Measurements from ENCODE around the gene HIF1AN. TPM values are rescaled to one million over a fixed set of nuclear protein-coding genes. Genes with fewer than 3 reads are reported as not detected.
"Not testable (repeated sequence)": the region's sequence is repeated elsewhere in the genome, so short reads cannot be mapped to it uniquely, and the experiment has no call there.

The HIF1AN gene
- total RNA-seq, 2 experiments from 2014 or later: 39.0 to 42.1 TPM

GRCh38 chr10:100568912-100569311 is 33.2 kb downstream of the HIF1AN start:
- no peaks in the 10 kb centered on the region for H3K4me1 Mint-ChIP-seq
- H3K9me3 Mint-ChIP-seq: no peaks in the 10 kb centered on the region
- no peak overlapping the region for H3K27ac Mint-ChIP-seq
- no peak for DNase-seq
- no peak overlapping the region for H3K4me3 Mint-ChIP-seq
- peaks cover 32% of the 10 kb centered on the region for H3K27me3 Mint-ChIP-seq
- no peaks in the 10 kb centered on the region for H3K36me3 Mint-ChIP-seq

GRCh38 chr10:100569687-100570481 is 34.1 kb downstream of the HIF1AN start:
- H3K27ac Mint-ChIP-seq: no peak overlapping the region
- DNase-seq: no peak
- H3K4me1 Mint-ChIP-seq: no peaks in the 10 kb centered on the region
- no peaks in the 10 kb centered on the region for H3K9me3 Mint-ChIP-seq
- no peaks in the 10 kb centered on the region for H3K36me3 Mint-ChIP-seq
- H3K27me3 Mint-ChIP-seq: peaks cover 22% of the 10 kb centered on the region
- H3K4me3 Mint-ChIP-seq: no peak overlapping the region

DNA sequence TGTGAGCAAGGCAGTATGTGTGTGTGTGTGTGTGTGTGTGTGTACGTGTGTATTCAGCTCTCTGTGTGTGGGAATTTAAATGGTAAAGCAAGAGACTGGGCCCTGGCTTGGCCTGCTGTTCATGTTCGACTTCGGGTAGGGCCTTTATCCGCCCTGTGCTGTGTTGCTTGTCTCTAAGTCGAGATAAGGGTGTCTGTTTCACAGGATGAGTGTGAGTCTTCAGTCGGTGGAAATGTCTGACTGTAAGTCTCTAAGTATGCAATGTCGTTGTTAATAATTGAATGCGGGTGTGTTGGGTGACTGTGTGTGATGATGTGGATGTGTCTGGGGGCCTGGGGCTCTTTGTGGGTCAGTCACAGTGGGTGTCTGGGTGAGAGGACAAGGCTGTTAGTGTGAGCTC is 34.8 kb downstream of the HIF1AN start:
- DNase-seq: no peak
- Mint-ChIP-seq H3K4me1 (no peaks in the 10 kb centered on the region), H3K36me3 (no peaks in the 10 kb centered on the region), H3K9me3 (no peaks in the 10 kb centered on the region), H3K4me3 (no peak overlapping the region), H3K27me3 (peaks cover 19% of the 10 kb centered on the region), H3K27ac (no peak overlapping the region)

DNA sequence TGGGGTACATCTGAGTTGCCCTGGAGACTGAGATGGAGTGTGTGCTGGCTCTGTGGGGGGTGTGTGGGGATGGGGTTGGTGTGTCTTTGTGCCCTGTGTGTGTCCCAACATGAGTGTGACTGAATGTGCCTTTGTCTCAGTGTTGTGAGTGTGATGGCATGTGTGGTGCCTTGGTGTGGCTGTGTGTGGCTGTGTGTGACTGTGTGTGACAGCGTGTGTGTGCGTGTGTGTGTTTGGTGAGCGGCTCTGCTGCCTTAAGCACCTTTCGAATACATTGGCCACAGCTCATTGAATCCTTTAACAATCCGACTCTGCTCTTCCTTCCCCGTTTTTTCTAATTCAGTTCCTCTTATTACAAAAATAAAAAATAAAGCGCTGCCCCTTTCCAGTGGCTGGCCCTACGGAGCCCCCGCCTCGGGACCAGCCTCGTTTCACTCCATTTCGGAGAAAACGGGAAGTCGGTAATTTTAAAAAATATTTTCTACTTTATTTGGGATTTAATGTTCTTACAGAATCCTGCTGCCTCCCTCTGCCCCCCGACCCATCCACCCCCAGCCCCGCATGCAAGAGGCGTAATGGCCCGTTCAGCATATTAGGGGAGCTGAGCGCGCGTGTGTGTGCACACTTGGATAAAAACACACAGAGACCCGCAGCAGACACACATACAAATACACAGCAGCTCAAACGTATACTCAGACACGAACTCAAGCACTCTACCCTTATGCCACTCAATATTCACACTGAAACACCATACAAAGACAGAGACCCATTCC is 35.5 kb downstream of the HIF1AN start:
- no peaks in the 10 kb centered on the region for H3K9me3 Mint-ChIP-seq
- peaks cover 18% of the 10 kb centered on the region for H3K27me3 Mint-ChIP-seq
- H3K4me3 Mint-ChIP-seq: no peak overlapping the region
- no peak overlapping the region for H3K27ac Mint-ChIP-seq
- H3K4me1 Mint-ChIP-seq: no peaks in the 10 kb centered on the region
- no peak for DNase-seq
- no peaks in the 10 kb centered on the region for H3K36me3 Mint-ChIP-seq

- not testable (repeated sequence) for H3K27ac Mint-ChIP-seq, H3K9me3 Mint-ChIP-seq, H3K4me1 Mint-ChIP-seq, DNase-seq, H3K36me3 Mint-ChIP-seq, H3K4me3 Mint-ChIP-seq
- peaks cover 20% of the 10 kb centered on the region for H3K27me3 Mint-ChIP-seq
Observed at GRCh38 chr10:100575146-100575545, 39.4 kb downstream of the HIF1AN start.

GRCh38 chr10:100575585-100576281 is 40.0 kb downstream of the HIF1AN start:
- Mint-ChIP-seq H3K4me3 (no peak overlapping the region), H3K4me1 (no peaks in the 10 kb centered on the region), H3K27me3 (peaks cover 20% of the 10 kb centered on the region), H3K36me3 (no peaks in the 10 kb centered on the region), H3K9me3 (no peaks in the 10 kb centered on the region), H3K27ac (no peak overlapping the region)
- no peak for DNase-seq

DNA sequence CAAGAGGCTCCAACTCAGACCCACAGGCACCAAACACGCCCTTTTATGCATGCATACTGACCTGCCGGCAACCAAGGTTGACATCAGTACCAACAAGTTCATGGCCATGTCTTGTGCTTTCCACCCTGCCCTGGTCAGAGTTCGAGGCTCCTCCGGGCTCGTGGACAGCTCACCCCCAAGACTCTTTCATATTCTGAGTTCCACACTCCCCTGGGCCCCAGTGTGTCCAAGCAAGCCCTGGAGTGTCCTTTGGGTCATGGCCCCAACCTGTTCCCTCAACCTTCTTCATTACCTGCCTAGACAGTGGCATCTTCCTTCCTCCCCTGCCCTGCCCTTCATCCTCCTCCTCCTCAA is 40.5 kb downstream of the HIF1AN start:
- no peaks in the 10 kb centered on the region for H3K4me1 Mint-ChIP-seq
- no peak overlapping the region for H3K4me3 Mint-ChIP-seq
- no peaks in the 10 kb centered on the region for H3K9me3 Mint-ChIP-seq
- no peak for DNase-seq
- peaks cover 20% of the 10 kb centered on the region for H3K27me3 Mint-ChIP-seq
- no peak overlapping the region for H3K27ac Mint-ChIP-seq
- H3K36me3 Mint-ChIP-seq: no peaks in the 10 kb centered on the region

GRCh38 chr10:100579261-100580090 is 43.7 kb downstream of the HIF1AN start:
- DNase-seq: no peak
- H3K27ac Mint-ChIP-seq: no peak overlapping the region
- no peaks in the 10 kb centered on the region for H3K36me3 Mint-ChIP-seq
- H3K9me3 Mint-ChIP-seq: no peaks in the 10 kb centered on the region
- H3K4me3 Mint-ChIP-seq: no peak overlapping the region
- no peaks in the 10 kb centered on the region for H3K4me1 Mint-ChIP-seq
- peaks cover 24% of the 10 kb centered on the region for H3K27me3 Mint-ChIP-seq

DNA sequence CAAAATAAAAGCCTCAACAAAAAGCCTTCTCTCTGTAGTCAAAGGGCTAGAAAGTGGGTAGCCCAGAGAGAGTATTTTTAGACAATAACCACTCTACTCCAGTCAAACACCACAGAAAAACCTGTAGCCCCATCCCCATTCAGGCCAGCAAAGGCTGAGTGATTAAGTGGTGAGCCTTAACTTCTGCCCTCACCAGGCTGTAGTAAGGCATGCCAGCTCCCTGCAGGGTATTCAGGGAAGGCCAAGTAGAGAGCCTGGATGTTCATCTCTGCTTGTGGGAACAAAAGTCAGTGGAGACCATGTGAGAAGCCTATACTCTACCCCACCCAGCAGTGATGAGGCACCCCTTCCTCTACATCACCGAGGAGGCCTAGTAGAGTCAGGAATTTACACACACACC is 51.2 kb downstream of the HIF1AN start:
- peaks cover 62% of the 10 kb centered on the region for H3K27me3 Mint-ChIP-seq
- no peak overlapping the region for H3K27ac Mint-ChIP-seq
- no peaks in the 10 kb centered on the region for H3K4me1 Mint-ChIP-seq
- no peak overlapping the region for H3K4me3 Mint-ChIP-seq
- peaks cover 2% of the 10 kb centered on the region for H3K36me3 Mint-ChIP-seq
- H3K9me3 Mint-ChIP-seq: peaks cover 9% of the 10 kb centered on the region
- DNase-seq: no peak

- no peak overlapping the region for H3K4me3 Mint-ChIP-seq
- H3K4me1 Mint-ChIP-seq: no peaks in the 10 kb centered on the region
- H3K27me3 Mint-ChIP-seq: peaks cover 50% of the 10 kb centered on the region
- no peak overlapping the region for H3K27ac Mint-ChIP-seq
- no peaks in the 10 kb centered on the region for H3K9me3 Mint-ChIP-seq
- DNase-seq: no peak
- no peaks in the 10 kb centered on the region for H3K36me3 Mint-ChIP-seq
Observed at GRCh38 chr10:100598166-100598565, 62.4 kb downstream of the HIF1AN start.

GRCh38 chr10:100600218-100600617 is 64.5 kb downstream of the HIF1AN start:
- Mint-ChIP-seq H3K36me3 (peaks cover under 1% of the 10 kb centered on the region), H3K9me3 (peaks cover under 1% of the 10 kb centered on the region), H3K4me1 (no peaks in the 10 kb centered on the region), H3K27me3 (peaks cover 59% of the 10 kb centered on the region), H3K27ac (no peak overlapping the region), H3K4me3 (no peak overlapping the region)
- DNase-seq: no peak

GRCh38 chr10:100607439-100607838 is 71.7 kb downstream of the HIF1AN start:
- H3K4me1 Mint-ChIP-seq: no peaks in the 10 kb centered on the region
- H3K9me3 Mint-ChIP-seq: peaks cover 4% of the 10 kb centered on the region
- peaks cover 51% of the 10 kb centered on the region for H3K27me3 Mint-ChIP-seq
- no peak overlapping the region for H3K27ac Mint-ChIP-seq
- H3K36me3 Mint-ChIP-seq: peaks cover 1% of the 10 kb centered on the region
- no peak overlapping the region for H3K4me3 Mint-ChIP-seq
- no peak for DNase-seq

Data from activated naive CD8-positive, alpha-beta T cell treated with anti-CD3 and anti-CD28 coated beads for 36 hours (primary cell).